Neural progenitor cell (in vitro differentiated cells): ENCODE results near the gene MED14. TPM values are rescaled to one million over a fixed set of nuclear protein-coding genes. Genes with fewer than 3 reads are reported as not detected.

Experiments
- DNase-seq: peaks from one replicate; pipeline ENCODE4 v3.0.0-alpha.2; 2016; ENCODE audit warnings: low spot score
- H2AFZ ChIP-seq: fragments of 200-600 bp; sonication (generic); replicated peaks from 2 replicates; pipeline ENCODE4 v1.6.1; 2016; ENCODE audit warnings: antibody characterized with exemption
- H3F3A ChIP-seq: fragments of 200-600 bp; sonication (generic); 2 replicates; pipeline ENCODE4 v1.6.1; 2016; ENCODE audit warnings: antibody characterized with exemption, low read depth
- H3K27ac ChIP-seq: fragments of 200-600 bp; sonication (generic); 2 replicates; pipeline ENCODE4 v1.5.1; 2016; ENCODE audit warnings: mild to moderate bottlenecking
- H3K27me3 ChIP-seq: fragments of 200-600 bp; sonication (generic); 2 replicates; pipeline ENCODE4 v1.6.1; 2016; ENCODE audit warnings: mild to moderate bottlenecking, moderate library complexity
- H3K36me3 ChIP-seq: fragments of 200-600 bp; sonication (generic); 2 replicates; pipeline ENCODE4 v1.5.1; 2016
- H3K4me1 ChIP-seq: fragments of 200-600 bp; sonication (generic); 2 replicates; pipeline ENCODE4 v1.6.1; 2016; ENCODE audit warnings: mixed run types
- H3K4me2 ChIP-seq: fragments of 200-600 bp; sonication (generic); 2 replicates; pipeline ENCODE4 v1.6.1; 2016
- H3K4me3 ChIP-seq: fragments of 200-600 bp; sonication (generic); 2 replicates; pipeline ENCODE4 v1.5.1; 2016
- H3K79me2 ChIP-seq: fragments of 200-600 bp; sonication (generic); 2 replicates; pipeline ENCODE4 v1.6.1; 2016; ENCODE audit warnings: low read depth
- H3K9ac ChIP-seq: fragments of 200-600 bp; sonication (generic); 2 replicates; pipeline ENCODE4 v1.6.1; 2016
- H3K9me3 ChIP-seq: fragments of 200-600 bp; sonication (generic); 2 replicates; pipeline ENCODE4 v1.5.1; 2016; ENCODE audit warnings: low read depth
- H4K20me1 ChIP-seq: fragments of 200-600 bp; sonication (generic); 2 replicates; pipeline ENCODE4 v1.6.1; 2016; ENCODE audit warnings: low read depth
- H3K27ac Mint-ChIP-seq: 3 replicates; pipeline ENCODE4 v1.8.0; 2021; ENCODE audit warnings: mixed read lengths
- H3K27me3 Mint-ChIP-seq: 2 replicates; pipeline ENCODE4 v1.8.0; 2022; ENCODE audit warnings: low read depth, mild to moderate bottlenecking, inconsistent platforms, moderate library complexity, mixed read lengths; ENCODE audit not compliant: insufficient read depth
- H3K36me3 Mint-ChIP-seq: 3 replicates; pipeline ENCODE4 v1.8.0; 2021; ENCODE audit warnings: mixed read lengths
- H3K4me1 Mint-ChIP-seq: 3 replicates; pipeline ENCODE4 v1.8.0; 2021; ENCODE audit warnings: mixed read lengths
- H3K4me3 Mint-ChIP-seq: 3 replicates; pipeline ENCODE4 v1.8.0; 2021; ENCODE audit warnings: mild to moderate bottlenecking, moderate library complexity, mixed read lengths
- H3K9me3 Mint-ChIP-seq: 3 replicates; pipeline ENCODE4 v1.8.0; 2020; ENCODE audit warnings: mixed read lengths
- CTCF ChIP-seq: fragments of 200-600 bp; sonication (generic); IDR thresholded peaks from 2 replicates; pipeline ENCODE4 v1.5.1; 2017; ENCODE audit warnings: antibody characterized with exemption, mild to moderate bottlenecking
- EZH2 ChIP-seq: fragments of 200-600 bp; sonication (generic); IDR thresholded peaks from 2 replicates; pipeline ENCODE4 v1.6.1; 2017; ENCODE audit warnings: antibody characterized with exemption, mild to moderate bottlenecking, moderate library complexity
- EZH2phosphoT487 ChIP-seq: fragments of 200-600 bp; sonication (generic); IDR thresholded peaks from 2 replicates; pipeline ENCODE4 v1.6.1; 2017; ENCODE audit warnings: antibody characterized with exemption
- total RNA-seq: library from RNA; depleted of rRNA; stranded (reverse); fragments of >200 nt; gene quantifications from 2 replicates; pipeline ENCODE4 v1.2.3, GENCODE V29; 2015; ENCODE audit warnings: low replicate concordance

Gene MED14
- total RNA-seq, 1 donor from 2014 or later: 56.4 TPM

- Histone ChIP-seq H3K4me2 (peak overlapping the region; percentile 76), H3F3A (peaks cover 24% of the 10 kb centered on the region), H3K79me2 (peaks cover 20% of the 10 kb centered on the region), H3K4me1 (peaks cover 6% of the 10 kb centered on the region), H3K9ac (peak overlapping the region; percentile 45), H3K9me3 (no peaks in the 10 kb centered on the region), H3K27me3 (no peaks in the 10 kb centered on the region), H3K36me3 (no peaks in the 10 kb centered on the region), H2AFZ (peak overlapping the region; percentile 66), H4K20me1 (peaks cover 5% of the 10 kb centered on the region), H3K27ac (no peak overlapping the region), H3K4me3 (peak overlapping the region; percentile 73)
- Mint-ChIP-seq H3K27me3 (peaks cover 4% of the 10 kb centered on the region), H3K27ac (peak overlapping the region; percentile 72), H3K9me3 (no peaks in the 10 kb centered on the region), H3K4me1 (peaks cover 12% of the 10 kb centered on the region), H3K36me3 (peaks cover 8% of the 10 kb centered on the region), H3K4me3 (peak overlapping the region; percentile 93)
- peak; percentile 33 for DNase-seq
- no peak for TF ChIP-seq EZH2
- TF ChIP-seq EZH2phosphoT487: no peak
- no peak for TF ChIP-seq CTCF
Measured at GRCh38 chrX:40646489-40647306, 88.6 kb downstream of the MED14 start.

- Histone ChIP-seq H3K4me1 (peaks cover 6% of the 10 kb centered on the region), H3K4me2 (no peak overlapping the region), H3K27ac (no peak overlapping the region), H3K36me3 (no peaks in the 10 kb centered on the region), H3F3A (peaks cover 14% of the 10 kb centered on the region), H3K9me3 (no peaks in the 10 kb centered on the region), H4K20me1 (peaks cover 5% of the 10 kb centered on the region), H3K4me3 (no peak overlapping the region), H3K9ac (no peak overlapping the region), H2AFZ (no peak overlapping the region), H3K79me2 (peaks cover 20% of the 10 kb centered on the region), H3K27me3 (no peaks in the 10 kb centered on the region)
- H3K27me3 Mint-ChIP-seq: peaks cover 4% of the 10 kb centered on the region
- TF ChIP-seq CTCF (no peak), EZH2 (no peak), EZH2phosphoT487 (no peak)
- H3K27ac Mint-ChIP-seq: no peak overlapping the region
- peaks cover 8% of the 10 kb centered on the region for H3K36me3 Mint-ChIP-seq
- H3K4me1 Mint-ChIP-seq: peaks cover 12% of the 10 kb centered on the region
- peak overlapping the region; percentile 79 for H3K4me3 Mint-ChIP-seq
- H3K9me3 Mint-ChIP-seq: no peaks in the 10 kb centered on the region
- no peak for DNase-seq
Measured at GRCh38 chrX:40644821-40645358, 90.5 kb downstream of the MED14 start.

GRCh38 chrX:40644176-40644575, 91.2 kb downstream of the MED14 start:
- no peak for DNase-seq
- H3K36me3 Mint-ChIP-seq: peaks cover 8% of the 10 kb centered on the region
- Histone ChIP-seq H3K79me2 (peaks cover 20% of the 10 kb centered on the region), H3K27me3 (no peaks in the 10 kb centered on the region), H3K4me3 (no peak overlapping the region), H3K27ac (no peak overlapping the region), H3K4me2 (no peak overlapping the region), H3K9me3 (no peaks in the 10 kb centered on the region), H3K36me3 (no peaks in the 10 kb centered on the region), H2AFZ (no peak overlapping the region), H3F3A (peaks cover 14% of the 10 kb centered on the region), H3K9ac (no peak overlapping the region), H3K4me1 (peaks cover 6% of the 10 kb centered on the region), H4K20me1 (peaks cover 5% of the 10 kb centered on the region)
- TF ChIP-seq EZH2 (no peak), CTCF (no peak)
- peaks cover 12% of the 10 kb centered on the region for H3K4me1 Mint-ChIP-seq
- H3K27ac Mint-ChIP-seq: no peak overlapping the region
- H3K4me3 Mint-ChIP-seq: no peak overlapping the region
- H3K27me3 Mint-ChIP-seq: peaks cover 4% of the 10 kb centered on the region
- H3K9me3 Mint-ChIP-seq: no peaks in the 10 kb centered on the region
